SK-N-MC (cell line): ENCODE data around the gene XG.

Experiments
- EZH2 ChIP-seq: fragments of 200-600 bp; sonication (generic); IDR thresholded peaks from one replicate; pipeline ENCODE4 v1.6.1; 2017; ENCODE audit warnings: antibody characterized with exemption
- FOXP2 ChIP-seq: optimal IDR thresholded peaks from 2 replicates; pipeline ENCODE3; 2011; ENCODE audit warnings: mild to moderate bottlenecking, moderate library complexity; ENCODE audit not compliant: insufficient read depth; ENCODE audit errors: extremely low read length, control extremely low read depth
- POLR2AphosphoS5 ChIP-seq: IDR thresholded peaks from 2 replicates; pipeline ENCODE4 v1.6.1; 2012; ENCODE audit warnings: mild to moderate bottlenecking, low read depth, low read length, borderline replicate concordance

DNA sequence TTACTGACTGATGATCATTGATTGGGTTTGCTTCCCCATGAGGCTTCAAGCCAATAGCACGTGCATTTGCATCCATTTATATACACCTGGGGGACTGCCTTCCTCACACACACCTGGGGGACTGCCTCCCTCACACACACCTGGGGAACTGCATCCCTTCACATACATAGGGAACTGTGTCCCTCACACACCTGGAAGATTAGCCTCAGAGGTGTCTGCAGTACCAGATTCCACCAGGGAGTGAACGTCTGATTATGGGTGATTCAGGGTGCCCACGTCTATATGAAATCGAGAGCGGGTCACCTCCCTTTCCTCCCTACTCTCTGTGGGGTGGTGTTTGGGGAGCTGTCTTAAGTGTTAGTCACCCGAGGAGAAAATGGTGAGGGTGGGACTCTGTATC is 43.8 kb upstream of the XG start:
- no peak for TF ChIP-seq POLR2AphosphoS5
- no peak for TF ChIP-seq EZH2
- no peak for TF ChIP-seq FOXP2
